Right renal pelvis (tissue), 4 donors: ENCODE results near the gene RAPGEF6. TPM values are rescaled to one million over a fixed set of nuclear protein-coding genes. Genes with fewer than 3 reads are reported as not detected.
"Not testable (repeated sequence)": the region's sequence is repeated elsewhere in the genome, so short reads cannot be mapped to it uniquely, and the experiment has no call there.

Experiments used
- DNase-seq, 4 donors: peaks; one replicate each; pipeline ENCODE4 v3.0.0-alpha.2; 2013; ENCODE audit warnings: low read depth in 4 of 4, low spot score in 3 of 4, missing footprints in 1 of 4
- polyA plus RNA-seq, 4 donors: library from polyadenylated mRNA; unstranded; fragments of 120-200 nt; gene quantifications; one replicate each; pipeline ENCODE4 v1.2.1, GENCODE V29; 2013; ENCODE audit not compliant: insufficient read length in 4 of 4

The RAPGEF6 gene
- 10 to 100 TPM; 14.1 to 15.3 (median 14.6) TPM for polyA plus RNA-seq

- peak; percentile 98 to 100 (median 99) for DNase-seq
Measured at GRCh38 chr5:131634996-131635683, at the start of gene RAPGEF6. RAPGEF6 (minus strand) TSS chr5:131635229; CDS start chr5:131635030, 199 bp downstream.

- no peak for DNase-seq
Measured at GRCh38 chr5:131684595-131684994, 49.6 kb upstream of the RAPGEF6 start.

GRCh38 chr5:131684051-131684450 lies 49.0 kb upstream of the RAPGEF6 start:
- no peak for DNase-seq

- no peak for DNase-seq
Measured at GRCh38 chr5:131682826-131683225, 47.8 kb upstream of the RAPGEF6 start.

- no peak for DNase-seq
Measured at GRCh38 chr5:131682175-131682574, 47.1 kb upstream of the RAPGEF6 start.

GRCh38 chr5:131679911-131680310 lies 44.9 kb upstream of the RAPGEF6 start:
- DNase-seq, result no peak

- not testable (repeated sequence) for DNase-seq
Measured at GRCh38 chr5:131678273-131678672, 43.2 kb upstream of the RAPGEF6 start.

- DNase-seq, result no peak
Measured at GRCh38 chr5:131677115-131677514, 42.1 kb upstream of the RAPGEF6 start.

GRCh38 chr5:131672776-131673175 lies 37.7 kb upstream of the RAPGEF6 start:
- DNase-seq, result no peak

- DNase-seq, result peak; percentile 12 to 39 (median 22)
Measured at GRCh38 chr5:131671994-131672655, 37.1 kb upstream of the RAPGEF6 start.

- DNase-seq, result no peak
Measured at GRCh38 chr5:131671409-131671808, 36.4 kb upstream of the RAPGEF6 start.

- DNase-seq, result no peak
Measured at GRCh38 chr5:131664929-131665328, 29.9 kb upstream of the RAPGEF6 start.

GRCh38 chr5:131661933-131662332 lies 26.9 kb upstream of the RAPGEF6 start:
- no peak for DNase-seq

- DNase-seq, result no peak
Measured at GRCh38 chr5:131659841-131660240, 24.8 kb upstream of the RAPGEF6 start.

GRCh38 chr5:131659290-131659689 lies 24.3 kb upstream of the RAPGEF6 start:
- DNase-seq, result no peak

- no peak for DNase-seq
Measured at GRCh38 chr5:131654776-131655175, 19.7 kb upstream of the RAPGEF6 start.

- DNase-seq, result no peak
Measured at GRCh38 chr5:131654309-131654708, 19.3 kb upstream of the RAPGEF6 start.

- no peak for DNase-seq
Measured at GRCh38 chr5:131649161-131649560, 14.1 kb upstream of the RAPGEF6 start.

GRCh38 chr5:131647048-131647769 lies 12.2 kb upstream of the RAPGEF6 start:
- DNase-seq, result no peak

GRCh38 chr5:131644822-131645221 lies 9.8 kb upstream of the RAPGEF6 start:
- DNase-seq, result no peak

GRCh38 chr5:131644370-131644769 lies 9.3 kb upstream of the RAPGEF6 start:
- no peak for DNase-seq
